Stimulated activated CD4-positive, alpha-beta T cell treated with anti-CD3 and anti-CD28 coated beads, TNF-alpha, amount 100 ng/mL, for 48 hours (primary cell): ENCODE data around the gene ADARB2.
"Not testable (repeated sequence)": the region's sequence is repeated elsewhere in the genome, so short reads cannot be mapped to it uniquely, and the experiment has no call there.

Experiments used
- DNase-seq, 3 donors: peaks; one replicate each; pipeline ENCODE4 v3.0.0-alpha.2; 2020; ENCODE audit warnings: low read depth in 3 of 3

Gene ADARB2

DNA sequence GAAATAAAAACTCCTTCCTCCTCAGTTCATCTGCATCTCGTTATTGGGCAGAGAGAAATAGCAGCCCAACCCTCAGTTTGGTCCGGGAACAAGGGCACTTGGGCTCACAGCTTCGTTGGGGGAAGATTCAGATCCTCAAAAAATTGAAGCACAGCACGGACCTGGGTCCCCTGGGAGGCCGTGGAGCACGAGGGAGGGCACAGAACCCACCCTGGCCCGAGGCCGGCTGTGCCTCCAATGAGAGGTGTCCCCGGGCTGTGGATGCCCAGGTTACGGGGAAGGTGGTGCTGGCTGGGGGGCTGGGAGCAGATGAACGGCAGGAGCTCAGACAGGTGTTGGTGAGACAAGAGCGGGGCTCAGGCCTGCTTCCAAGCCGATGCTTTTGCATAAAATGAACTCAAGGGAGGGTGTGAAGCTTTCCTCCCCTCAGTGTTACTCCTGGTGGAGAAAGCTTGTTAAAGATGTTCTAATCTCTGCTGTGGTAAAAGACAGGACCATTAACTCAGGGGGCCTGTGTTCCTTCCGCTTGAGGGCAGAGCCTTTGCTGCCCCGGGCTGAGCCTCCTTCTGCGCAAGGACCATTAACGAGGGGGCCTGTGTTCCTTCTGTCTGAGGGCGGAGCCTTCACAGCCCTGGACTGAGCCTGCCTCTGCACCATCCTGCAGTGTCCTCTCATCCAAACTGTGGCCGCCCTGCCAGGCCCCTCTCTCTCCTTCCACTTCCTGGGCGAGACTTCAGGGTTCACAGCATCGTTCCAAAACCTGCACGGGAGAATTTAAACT is 302.2 kb downstream of the ADARB2 start:
- DNase-seq, result no peak

GRCh38 chr10:1434202-1434601 is 303.1 kb downstream of the ADARB2 start:
- no peak for DNase-seq

GRCh38 chr10:1432161-1432560 is 305.2 kb downstream of the ADARB2 start:
- DNase-seq, result no peak

- no peak for DNase-seq
Measured at GRCh38 chr10:1431229-1431628, 306.1 kb downstream of the ADARB2 start.

DNA sequence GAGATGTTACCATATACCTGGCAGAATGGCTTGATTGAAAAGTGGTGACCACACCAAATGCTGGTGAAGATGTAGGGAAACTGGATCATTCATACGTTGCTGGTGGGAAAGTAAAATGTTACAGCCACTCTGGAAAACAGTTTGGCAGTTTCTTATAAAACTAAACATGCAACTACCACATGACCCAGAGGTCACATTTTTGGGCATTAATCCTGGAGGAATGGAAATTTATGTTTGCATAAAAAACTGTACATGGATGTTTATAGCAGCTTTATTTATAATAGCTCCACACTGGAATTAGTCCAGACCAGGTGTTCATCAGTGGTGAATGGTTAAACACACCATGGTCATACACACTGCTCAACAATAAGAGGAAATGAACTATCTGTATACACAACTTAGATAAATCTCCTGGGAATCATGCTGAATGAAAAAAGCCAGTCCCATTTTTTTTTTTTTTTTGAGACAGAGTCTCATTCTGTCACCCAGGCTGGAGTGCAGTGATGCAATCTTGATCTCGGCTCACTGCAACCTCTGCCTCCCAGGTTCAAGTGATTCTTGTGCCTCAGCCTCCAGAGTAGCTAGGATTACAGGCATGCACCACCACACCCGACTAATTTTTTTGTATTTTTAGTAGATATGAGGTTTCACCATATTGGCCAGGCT is 309.7 kb downstream of the ADARB2 start:
- DNase-seq, result not testable (repeated sequence)

- no peak for DNase-seq
Measured at GRCh38 chr10:1426786-1427185, 310.5 kb downstream of the ADARB2 start.

- no peak for DNase-seq
Measured at GRCh38 chr10:1425879-1426278, 311.4 kb downstream of the ADARB2 start.

GRCh38 chr10:1424648-1425047 is 312.7 kb downstream of the ADARB2 start:
- no peak for DNase-seq

DNA sequence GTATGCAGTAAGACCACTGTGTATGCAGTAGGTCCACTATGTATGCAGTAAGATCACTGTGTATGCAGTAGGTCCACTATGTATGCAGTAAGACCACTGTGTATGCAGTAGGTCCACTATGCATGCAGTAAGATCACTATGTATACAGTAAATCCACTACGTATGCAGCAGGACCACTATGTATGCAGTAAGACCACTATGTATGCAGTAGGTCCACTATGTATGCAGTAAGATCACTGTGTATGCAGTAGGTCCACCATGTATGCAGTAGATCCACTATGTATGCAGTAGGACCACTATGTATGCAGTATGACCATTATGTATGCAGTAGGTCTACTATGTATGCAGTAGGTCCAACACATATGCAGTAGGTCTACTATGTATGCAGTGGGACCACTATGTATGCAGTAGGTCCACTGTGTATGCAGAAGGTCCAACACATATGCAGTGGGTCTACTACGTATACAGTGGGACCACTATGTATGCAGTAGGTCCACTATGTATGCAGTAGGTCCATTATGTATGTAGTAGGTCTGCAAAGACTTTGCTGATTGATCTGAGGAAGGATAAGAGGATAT is 313.6 kb downstream of the ADARB2 start:
- DNase-seq, result no peak

DNA sequence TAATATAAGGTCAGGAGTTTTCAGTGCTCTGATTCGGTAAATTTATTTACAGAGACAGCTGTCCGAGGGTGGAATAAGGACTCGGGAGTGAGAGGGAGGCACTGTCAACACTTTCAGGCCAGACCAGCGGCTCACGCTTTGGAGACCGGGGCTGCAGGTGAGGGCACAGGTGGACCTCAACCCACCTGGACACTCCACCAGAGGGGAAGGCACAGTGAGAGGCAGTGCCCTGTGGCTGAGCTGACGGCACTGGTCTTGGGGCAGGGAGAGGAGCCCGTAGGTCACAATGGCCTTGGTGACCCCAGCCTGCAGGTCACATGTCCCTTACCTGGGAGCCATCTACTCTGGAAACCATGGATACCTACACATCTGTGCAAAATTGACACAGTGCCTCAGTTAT is 315.1 kb downstream of the ADARB2 start:
- DNase-seq, result no peak

DNA sequence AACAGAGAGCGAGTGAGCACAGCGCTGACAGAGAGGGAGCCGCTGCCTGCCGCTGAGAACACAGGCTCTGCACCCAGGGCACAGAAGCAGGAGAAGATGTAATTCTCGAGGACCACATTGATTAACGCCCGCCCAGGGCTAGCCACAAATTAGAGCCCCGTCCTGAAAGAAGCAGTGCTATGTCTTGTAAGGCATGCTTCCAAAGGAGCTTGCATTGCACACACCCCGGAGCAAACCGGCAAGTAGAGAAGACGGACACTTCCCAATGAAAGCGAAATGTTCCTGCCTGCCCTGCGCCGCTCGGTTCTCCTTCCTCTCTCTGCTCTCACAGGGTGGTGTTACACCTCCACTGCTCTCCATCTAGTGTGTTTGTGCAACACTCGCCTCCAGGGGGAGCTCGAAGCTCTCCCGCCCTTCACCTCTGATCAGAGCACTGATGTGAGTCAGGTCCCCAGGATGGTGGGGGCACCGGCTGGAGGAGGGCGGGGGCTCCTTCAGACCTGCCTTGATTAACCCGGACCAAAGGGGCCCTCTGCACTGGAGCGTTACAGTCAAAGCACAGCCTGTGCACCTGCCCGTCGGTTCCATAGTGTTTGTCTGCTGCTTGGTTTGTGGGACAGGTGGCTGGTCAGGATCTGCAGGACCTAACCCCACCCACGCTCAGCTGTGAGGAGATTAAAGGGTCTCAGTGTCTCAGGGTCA is 316.5 kb downstream of the ADARB2 start:
- DNase-seq, result peak; percentile 47 to 58 (median 49)

GRCh38 chr10:1419796-1420610 is 317.3 kb downstream of the ADARB2 start:
- no peak for DNase-seq

- no peak for DNase-seq
Measured at GRCh38 chr10:1418031-1418550, 319.2 kb downstream of the ADARB2 start.

DNA sequence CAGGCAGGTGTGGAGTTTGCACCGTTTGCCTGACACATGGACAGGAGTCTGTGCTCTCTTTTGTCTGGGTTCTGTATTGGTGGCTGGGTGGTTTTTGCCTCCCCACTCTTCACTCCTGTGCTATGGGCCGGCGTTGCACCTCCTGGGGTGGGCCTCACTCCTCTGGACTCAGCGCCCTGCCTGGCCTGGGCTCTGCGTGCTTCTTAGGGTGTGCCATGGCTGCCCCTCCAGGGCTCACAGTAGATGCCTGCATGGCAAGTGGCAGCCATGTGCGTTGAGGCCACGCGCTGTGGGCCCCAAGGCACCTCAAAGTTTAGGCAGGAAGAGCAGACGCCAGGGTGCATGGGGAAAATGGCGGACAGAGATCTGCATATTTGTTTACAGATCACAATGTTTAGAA is 319.8 kb downstream of the ADARB2 start:
- no peak for DNase-seq

DNA sequence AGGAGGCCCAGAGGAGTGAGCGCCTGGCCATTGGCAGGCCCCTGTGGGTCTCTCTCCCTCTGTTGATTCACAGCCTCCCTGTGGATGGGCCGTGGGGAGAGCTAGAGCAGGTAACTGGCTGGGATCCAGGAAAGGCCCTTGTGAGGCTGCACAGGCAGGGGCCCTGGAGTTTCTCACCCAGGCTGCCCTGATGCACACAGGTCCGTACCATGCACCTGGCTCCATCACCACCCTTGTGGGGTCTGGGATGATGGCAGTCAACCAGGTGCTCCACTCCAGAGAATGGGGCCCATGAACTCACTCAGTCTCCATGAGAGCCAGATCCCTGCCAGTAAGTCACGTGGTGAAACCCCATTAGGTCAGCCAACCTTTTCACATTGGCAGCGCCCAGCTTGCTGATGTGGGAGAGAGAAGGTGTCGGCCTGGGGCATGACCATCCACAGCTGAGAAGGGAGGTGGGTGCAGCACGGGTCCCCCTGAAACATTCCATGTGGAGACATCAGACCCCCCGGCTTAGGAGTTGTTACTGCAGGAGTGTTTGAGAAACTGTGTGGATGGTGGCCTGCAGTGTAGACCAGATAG is 320.8 kb downstream of the ADARB2 start:
- DNase-seq, result no peak

GRCh38 chr10:1414893-1415292 is 322.4 kb downstream of the ADARB2 start:
- DNase-seq, result no peak

DNA sequence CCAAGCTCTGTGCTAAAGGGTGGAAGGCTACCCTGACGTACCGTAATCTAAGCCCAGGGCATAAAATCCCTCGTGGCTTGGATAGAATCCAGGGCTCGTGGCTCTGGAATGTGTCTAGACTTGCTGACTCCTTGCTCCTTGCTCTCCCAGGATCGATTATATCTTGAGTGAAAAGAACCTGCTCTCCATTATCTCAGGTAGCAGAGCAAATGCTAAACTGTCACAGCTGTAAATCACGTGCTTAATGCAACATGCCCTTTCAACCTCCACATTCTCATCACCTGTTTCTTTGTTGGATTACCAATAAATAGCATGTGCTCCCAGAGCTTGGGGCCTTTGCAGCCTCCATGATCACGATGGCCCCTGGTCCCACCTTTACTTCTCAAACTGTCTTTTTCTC is 323.0 kb downstream of the ADARB2 start:
- DNase-seq, result not testable (repeated sequence)

- DNase-seq, result no peak
Measured at GRCh38 chr10:1413823-1414222, 323.5 kb downstream of the ADARB2 start.

GRCh38 chr10:1413256-1413655 is 324.1 kb downstream of the ADARB2 start:
- no peak for DNase-seq

- DNase-seq, result no peak
Measured at GRCh38 chr10:1412531-1413189, 324.7 kb downstream of the ADARB2 start.
